Fibroblast of lung (primary cell): ENCODE data around the gene SCN8A. TPM values are rescaled to one million over a fixed set of nuclear protein-coding genes. Genes with fewer than 3 reads are reported as not detected.

Source experiments
- DNase-seq, 2 donors: peaks; one replicate each; pipeline versions ENCODE4 v3.0.0 to v3.0.0-alpha.2; 2010; ENCODE audit warnings: low read depth in 2 of 2
- H2AFZ ChIP-seq: 2 replicates; pipeline ENCODE4 v1.5.1; 2012; ENCODE audit warnings: low read length, control low read depth, inconsistent platforms
- H3K27ac ChIP-seq: 2 replicates; pipeline ENCODE4 v1.5.1; 2011; ENCODE audit warnings: low read length, control low read depth; ENCODE audit not compliant: insufficient read depth
- H3K27me3 ChIP-seq: 2 replicates; pipeline ENCODE4 v1.5.1; 2011; ENCODE audit warnings: mild to moderate bottlenecking, low read length; ENCODE audit not compliant: control insufficient read depth, insufficient read depth
- H3K36me3 ChIP-seq: 2 replicates; pipeline ENCODE4 v1.5.1; 2011; ENCODE audit warnings: low read length; ENCODE audit not compliant: control insufficient read depth, insufficient read depth
- H3K4me1 ChIP-seq: 2 replicates; pipeline ENCODE4 v1.5.1; 2011; ENCODE audit warnings: low read length; ENCODE audit not compliant: control insufficient read depth, insufficient read depth; ENCODE audit errors: extremely low read depth
- H3K4me2 ChIP-seq: 2 replicates; pipeline ENCODE4 v1.5.1; 2011; ENCODE audit warnings: low read length, control low read depth; ENCODE audit not compliant: insufficient read depth; ENCODE audit errors: extremely low read depth
- H3K4me3 ChIP-seq, 4 experiments: fragments of 200-600 bp in 1 of 4; sonication (generic) in 1 of 4; replicated peaks in 1 of 4; 2 replicates each; pipeline ENCODE4 v1.5.1; 2011 to 2016; ENCODE audit warnings: low read length in 4 of 4, low read depth in 3 of 4, mild to moderate bottlenecking in 3 of 4, control low read depth in 2 of 4, inconsistent platforms in 1 of 4, mixed read lengths in 1 of 4; ENCODE audit not compliant: insufficient read depth in 1 of 4; ENCODE audit errors: control extremely low read depth in 1 of 4
- H3K79me2 ChIP-seq: 2 replicates; pipeline ENCODE4 v1.5.1; 2012; ENCODE audit warnings: mild to moderate bottlenecking, low read length, inconsistent platforms; ENCODE audit not compliant: control insufficient read depth, insufficient read depth
- H3K9ac ChIP-seq: 2 replicates; pipeline ENCODE4 v1.5.1; 2011; ENCODE audit warnings: mild to moderate bottlenecking, low read length, control low read depth; ENCODE audit not compliant: insufficient read depth
- H3K9me3 ChIP-seq: 2 replicates; pipeline ENCODE4 v1.5.1; 2012; ENCODE audit warnings: low read depth, low read length; ENCODE audit not compliant: control insufficient read depth, insufficient read depth
- H4K20me1 ChIP-seq: 2 replicates; pipeline ENCODE4 v1.5.1; 2011; ENCODE audit warnings: low read length; ENCODE audit not compliant: control insufficient read depth, insufficient read depth; ENCODE audit errors: extremely low read depth
- CTCF ChIP-seq, 2 donors: IDR thresholded peaks in 1 of 2; conservative IDR thresholded peaks in 1 of 2; 1 replicate in 1 of 2; 2 replicates in 1 of 2; pipeline ENCODE4 v1.5.1; 2011 to 2012; ENCODE audit warnings: low read length in 2 of 2, control low read depth in 1 of 2, inconsistent platforms in 1 of 2, low read depth in 1 of 2, mild to moderate bottlenecking in 1 of 2
- EZH2 ChIP-seq: IDR thresholded peaks from 2 replicates; pipeline ENCODE4 v1.5.1; 2012; ENCODE audit warnings: low read length, control low read depth, mild to moderate bottlenecking; ENCODE audit errors: missing control alignments
- polyA plus RNA-seq, 2 donors: library from polyadenylated mRNA; depleted of rRNA in 1 of 2; stranded (reverse) in 1 of 2; unstranded in 1 of 2; fragments of >200 nt; gene quantifications; 2 replicates each; pipeline ENCODE4 v1.2.1, GENCODE V29; 2011 to 2012; ENCODE audit warnings: missing spikeins in 1 of 2
- total RNA-seq: library from RNA; depleted of rRNA; stranded (reverse); fragments of >200 nt; gene quantifications from 2 replicates; pipeline ENCODE4 v1.2.1, GENCODE V29; 2014

Gene SCN8A
- total and polyA plus RNA-seq, 2 donors (not counting 1 experiment from before 2014, with no cell fraction given): 12.8 to 27.2 TPM

DNA sequence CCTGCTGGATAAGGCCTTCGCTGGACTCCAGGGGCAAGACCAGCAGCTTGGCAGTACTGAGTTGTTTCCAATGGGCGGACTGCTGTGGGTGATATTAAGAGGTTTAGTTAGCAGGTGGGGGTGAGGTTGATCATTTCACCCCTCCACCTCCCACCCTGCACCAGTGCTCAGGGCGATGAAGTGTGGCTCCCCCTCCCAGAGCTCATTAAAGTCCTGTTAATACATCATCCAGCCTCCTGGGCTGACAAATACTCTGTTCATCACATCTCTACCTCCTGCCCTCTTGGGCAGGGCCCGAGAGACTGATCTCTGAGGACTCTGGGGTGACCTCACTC lies 259.9 kb downstream of the SCN8A start:
- Histone ChIP-seq H3K27ac (no peak overlapping the region), H3K79me2 (no peaks in the 10 kb centered on the region), H2AFZ (no peak overlapping the region), H3K4me2 (no peak overlapping the region), H3K4me1 (no peaks in the 10 kb centered on the region), H3K27me3 (peaks cover 34% of the 10 kb centered on the region), H3K9me3 (no peaks in the 10 kb centered on the region), H3K36me3 (no peaks in the 10 kb centered on the region), H3K4me3 (no peak overlapping the region), H4K20me1 (no peaks in the 10 kb centered on the region), H3K9ac (no peak overlapping the region)
- no peak for DNase-seq
- no peak for TF ChIP-seq CTCF (conservative IDR thresholded peaks at IDR 0.05 in 1 of 2, IDR thresholded peaks at IDR 0.05 in 1 of 2; ENCODE audit: low read depth in 1 of 2, low read length in 2 of 2)
- no peak for TF ChIP-seq EZH2

DNA sequence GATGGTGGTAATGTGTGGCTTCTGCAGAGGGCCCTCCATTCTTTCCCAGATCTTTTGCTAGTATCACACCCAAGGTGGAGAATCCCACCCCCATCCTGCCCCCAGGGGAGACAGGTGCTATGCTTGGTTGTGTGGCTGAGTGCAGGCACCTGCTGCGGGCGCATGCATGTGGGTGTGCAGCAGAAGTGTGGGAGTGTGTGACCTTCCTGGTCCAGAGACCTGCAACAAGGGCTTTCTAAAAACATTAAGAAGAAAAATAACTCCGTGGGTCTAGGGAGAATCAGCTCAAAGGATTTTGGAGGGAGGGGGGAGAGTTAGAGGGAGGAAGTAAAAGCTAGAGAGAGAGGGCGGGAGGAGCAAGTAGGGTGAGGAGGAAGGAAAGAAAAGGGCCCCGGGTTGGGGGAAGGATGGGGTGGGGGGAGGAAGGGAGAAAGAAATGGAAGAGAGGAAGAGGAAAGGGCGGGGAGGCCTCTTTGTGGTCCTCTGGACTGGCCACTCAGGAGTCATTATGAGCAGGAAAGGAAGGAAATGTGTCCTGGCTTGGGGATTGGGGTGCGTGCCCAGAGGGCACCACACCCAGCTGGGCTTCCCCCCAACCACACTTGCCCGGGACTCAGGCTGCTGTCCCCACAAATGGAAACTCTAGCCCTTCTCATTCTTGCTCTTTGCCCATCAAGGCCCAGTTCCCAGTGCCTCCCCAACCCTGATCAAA lies 260.5 kb downstream of the SCN8A start:
- no peak overlapping the region for H3K4me3 ChIP-seq
- TF ChIP-seq EZH2 (no peak), CTCF (conservative IDR thresholded peaks at IDR 0.05 in 1 of 2, IDR thresholded peaks at IDR 0.05 in 1 of 2; ENCODE audit: low read depth in 1 of 2, low read length in 2 of 2) (no peak)
- no peaks in the 10 kb centered on the region for H4K20me1 ChIP-seq
- no peak overlapping the region for H3K27ac ChIP-seq
- no peak overlapping the region for H3K9ac ChIP-seq
- H3K36me3 ChIP-seq: no peaks in the 10 kb centered on the region
- H3K9me3 ChIP-seq: no peaks in the 10 kb centered on the region
- DNase-seq: no peak
- no peak overlapping the region for H2AFZ ChIP-seq
- H3K4me1 ChIP-seq: peaks cover 2% of the 10 kb centered on the region
- no peaks in the 10 kb centered on the region for H3K79me2 ChIP-seq
- H3K27me3 ChIP-seq: peaks cover 28% of the 10 kb centered on the region
- H3K4me2 ChIP-seq: no peak overlapping the region

DNA sequence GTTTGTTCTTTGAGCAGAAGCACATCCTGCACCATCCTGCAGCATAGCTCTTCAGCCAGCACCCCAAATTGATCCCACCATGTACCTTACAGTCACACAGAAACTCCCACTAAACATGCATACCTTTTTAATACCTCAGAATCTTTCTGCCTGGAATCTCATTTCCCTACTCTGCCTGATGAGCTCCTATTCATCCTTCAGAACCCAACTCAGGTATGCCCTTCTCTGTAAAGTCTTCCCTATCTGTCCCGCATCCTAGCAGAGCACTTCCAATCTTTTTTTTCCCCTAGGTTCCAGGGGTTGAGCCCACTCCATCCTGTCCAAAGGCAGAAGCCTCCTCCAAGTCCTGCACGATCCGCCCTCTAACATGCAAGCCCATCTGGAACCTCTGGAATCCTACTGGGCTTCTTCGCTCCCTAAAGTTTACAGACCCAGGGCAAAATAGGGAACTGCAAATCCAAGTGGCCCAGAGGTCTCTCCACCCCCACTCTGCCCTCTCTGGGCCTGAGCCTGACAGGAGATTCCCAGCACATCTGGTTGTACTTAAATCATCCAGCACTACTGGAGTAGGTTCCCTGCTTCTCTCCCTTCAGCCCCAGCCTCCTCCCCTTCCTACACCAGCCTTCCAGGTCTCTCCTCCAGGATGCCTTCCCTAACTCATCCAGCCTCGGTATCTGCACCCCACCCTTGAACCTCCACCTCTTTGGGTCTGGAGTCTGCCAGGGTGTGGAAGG lies 261.5 kb downstream of the SCN8A start:
- TF ChIP-seq CTCF (conservative IDR thresholded peaks at IDR 0.05 in 1 of 2, IDR thresholded peaks at IDR 0.05 in 1 of 2; ENCODE audit: low read depth in 1 of 2, low read length in 2 of 2) (no peak), EZH2 (no peak)
- no peaks in the 10 kb centered on the region for H3K9me3 ChIP-seq
- no peak for DNase-seq

More for the DNA sequence above, 261.5 kb downstream of the SCN8A start:
- Histone ChIP-seq H2AFZ (no peak overlapping the region), H3K4me3 (no peak overlapping the region), H3K27ac (no peak overlapping the region), H3K4me1 (peaks cover 2% of the 10 kb centered on the region), H3K79me2 (no peaks in the 10 kb centered on the region), H3K9ac (no peak overlapping the region), H4K20me1 (no peaks in the 10 kb centered on the region), H3K4me2 (no peak overlapping the region), H3K36me3 (no peaks in the 10 kb centered on the region), H3K27me3 (peaks cover 25% of the 10 kb centered on the region)
